HG03460 (cell line): ENCODE measurements around the gene XXYLT1.

Experiments used
- ATAC-seq: cut with Tn5 transposase; IDR thresholded peaks from one replicate; pipeline ENCODE4 v1.9.1; 2021; ENCODE audit not compliant: unreplicated experiment

XXYLT1 gene

DNA sequence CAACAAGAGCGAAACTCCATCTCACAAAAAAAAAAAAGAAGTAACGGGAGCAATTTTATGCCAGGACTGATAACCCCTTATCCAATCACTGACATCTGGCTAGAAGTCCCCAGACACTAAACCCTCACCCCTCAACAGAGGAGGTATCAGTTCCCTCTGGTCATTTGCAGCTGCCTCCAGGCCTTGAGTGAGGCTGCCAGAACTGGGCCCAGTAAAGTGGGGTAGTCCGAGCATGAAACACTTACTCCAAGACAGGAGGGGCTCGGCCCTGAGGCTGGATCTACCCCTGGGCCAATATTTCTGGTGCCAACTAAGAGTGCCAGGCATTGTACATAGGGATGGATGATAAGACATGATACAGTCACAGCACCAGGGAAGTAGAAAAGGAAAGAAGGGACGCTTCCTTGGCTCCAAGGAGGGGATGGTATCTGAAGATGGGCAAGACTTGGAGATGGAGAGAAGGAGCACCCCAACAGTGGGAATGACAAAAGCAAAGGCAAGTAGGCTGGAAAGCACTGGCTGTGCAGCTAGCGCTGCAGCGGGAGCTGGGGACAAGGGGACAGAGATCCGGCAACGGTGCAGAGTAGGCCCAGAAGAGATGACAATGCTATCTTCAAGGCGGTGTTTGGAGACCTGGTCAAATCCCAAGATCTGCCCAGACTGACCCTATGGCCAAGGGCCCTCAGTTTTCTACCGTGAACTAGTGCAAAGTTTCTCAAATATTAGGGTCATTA lies 2.2 kb downstream of the XXYLT1 start:
- no peak for ATAC-seq

DNA sequence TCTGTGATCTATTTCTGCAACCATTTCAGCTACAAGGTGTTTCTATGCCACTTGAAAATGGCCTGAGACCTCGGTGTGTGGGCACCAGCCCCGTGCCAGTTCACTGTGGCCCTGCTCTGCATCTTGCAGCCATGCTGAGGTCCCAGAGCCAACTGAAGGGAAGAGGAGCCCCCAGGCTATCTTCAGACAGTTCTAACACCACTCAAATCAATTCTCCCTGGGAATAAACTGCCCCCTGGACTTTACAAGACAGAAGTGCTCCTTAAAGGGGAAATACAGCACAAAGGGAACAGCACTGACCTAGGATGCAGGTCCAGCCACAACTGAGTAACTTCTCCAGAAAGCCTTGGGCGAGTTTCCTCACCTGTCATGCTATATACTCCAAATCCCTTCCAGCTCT lies 3.9 kb downstream of the XXYLT1 start:
- no peak for ATAC-seq

- ATAC-seq = no peak
These were observed 4.5 kb downstream of the XXYLT1 start for GRCh38 chr3:195266428-195266827.

DNA sequence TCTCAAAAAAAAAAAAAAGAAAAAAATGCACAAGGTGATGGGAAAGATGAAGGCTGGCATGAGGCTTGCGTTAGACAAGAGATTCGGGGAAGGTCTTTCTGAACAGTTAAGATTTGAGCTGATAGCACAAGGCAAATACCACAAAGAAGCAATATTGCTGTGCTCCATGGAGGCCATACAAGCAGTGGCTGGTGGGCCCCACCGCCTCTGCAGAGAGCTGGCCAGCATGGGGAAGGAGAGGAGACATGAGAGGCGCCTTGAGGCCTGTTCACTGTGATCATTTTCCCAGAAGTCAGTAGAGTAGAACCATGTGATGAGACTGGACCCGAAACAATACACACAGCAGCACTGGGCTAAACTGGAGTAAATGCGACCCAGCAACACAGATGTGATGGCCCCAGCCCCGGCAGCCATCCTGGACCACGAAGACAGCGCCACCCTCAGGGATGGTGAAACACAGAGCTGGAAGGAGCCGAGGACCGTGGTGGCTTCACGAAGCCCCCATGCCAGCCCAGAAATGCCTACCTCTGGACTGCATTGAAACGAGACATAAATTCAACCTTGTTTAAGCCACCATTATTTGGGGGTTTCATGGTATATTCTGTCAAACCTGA lies 5.5 kb downstream of the XXYLT1 start:
- ATAC-seq = no peak

DNA sequence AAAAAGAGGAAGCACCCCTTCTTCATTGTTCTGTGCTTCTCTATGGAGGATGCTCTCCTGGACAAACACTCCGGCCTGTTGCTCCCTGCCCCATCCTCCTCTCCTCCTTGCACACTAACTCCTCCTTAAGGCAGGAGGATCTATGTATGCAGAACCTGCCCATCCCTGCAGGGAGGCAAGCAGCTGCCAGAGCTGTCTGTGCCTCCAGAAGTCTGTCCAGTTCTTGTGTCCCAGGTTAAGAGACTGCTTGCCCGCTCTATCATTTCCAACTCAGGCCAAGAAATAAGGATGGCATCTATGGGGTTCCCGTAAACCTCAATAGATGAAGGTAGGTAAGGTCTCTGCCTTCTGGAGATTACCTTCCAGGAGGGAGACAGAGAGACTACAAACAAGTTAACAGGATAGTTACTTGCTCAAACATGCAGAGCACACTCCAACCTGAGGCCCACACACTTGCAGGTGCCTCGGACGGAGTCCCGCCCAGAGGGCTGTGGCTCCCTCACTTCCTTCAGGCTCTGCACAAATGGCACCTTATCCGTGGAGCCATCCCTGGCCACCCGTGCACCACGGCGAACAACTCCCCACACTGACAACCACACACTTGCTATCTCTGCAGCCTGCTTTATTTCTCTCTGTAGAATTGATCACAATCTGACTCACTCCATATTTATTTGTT lies 6.9 kb downstream of the XXYLT1 start:
- ATAC-seq = no peak

GRCh38 chr3:195263193-195263924 lies 7.6 kb downstream of the XXYLT1 start:
- no peak for ATAC-seq

- no peak for ATAC-seq
These were observed 9.0 kb downstream of the XXYLT1 start for GRCh38 chr3:195261925-195262324.

DNA sequence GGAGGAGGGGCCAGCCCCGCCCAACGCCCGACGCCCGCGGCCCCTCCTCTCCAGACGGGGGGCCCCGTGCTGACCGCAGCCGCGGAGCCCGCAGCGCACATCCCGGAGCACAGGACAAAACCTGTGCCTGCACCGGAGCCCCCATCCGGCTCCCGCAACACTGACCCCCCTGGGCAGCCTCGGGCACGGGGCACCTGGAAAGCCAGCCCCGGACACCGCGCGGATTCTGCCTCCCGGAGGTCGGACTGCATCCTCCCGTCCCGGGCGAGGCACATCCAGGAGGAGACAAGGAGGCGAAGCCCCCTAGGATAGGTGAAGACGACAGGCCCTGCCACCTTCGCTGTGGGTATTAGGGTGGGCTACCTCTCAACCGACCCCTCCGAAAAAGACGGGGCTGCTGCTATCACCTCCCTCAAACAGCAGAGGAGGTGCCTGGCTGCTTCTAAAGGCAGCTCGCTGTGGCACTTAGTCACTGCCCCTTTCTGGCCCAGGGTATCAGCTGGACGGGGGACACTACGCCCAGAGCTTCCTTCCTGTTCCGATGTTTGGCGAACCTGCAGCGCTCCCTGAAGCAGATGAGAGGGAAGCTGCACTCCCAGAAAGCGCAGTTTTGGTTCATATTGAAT lies 10.6 kb downstream of the XXYLT1 start:
- peak; percentile 11 for ATAC-seq

DNA sequence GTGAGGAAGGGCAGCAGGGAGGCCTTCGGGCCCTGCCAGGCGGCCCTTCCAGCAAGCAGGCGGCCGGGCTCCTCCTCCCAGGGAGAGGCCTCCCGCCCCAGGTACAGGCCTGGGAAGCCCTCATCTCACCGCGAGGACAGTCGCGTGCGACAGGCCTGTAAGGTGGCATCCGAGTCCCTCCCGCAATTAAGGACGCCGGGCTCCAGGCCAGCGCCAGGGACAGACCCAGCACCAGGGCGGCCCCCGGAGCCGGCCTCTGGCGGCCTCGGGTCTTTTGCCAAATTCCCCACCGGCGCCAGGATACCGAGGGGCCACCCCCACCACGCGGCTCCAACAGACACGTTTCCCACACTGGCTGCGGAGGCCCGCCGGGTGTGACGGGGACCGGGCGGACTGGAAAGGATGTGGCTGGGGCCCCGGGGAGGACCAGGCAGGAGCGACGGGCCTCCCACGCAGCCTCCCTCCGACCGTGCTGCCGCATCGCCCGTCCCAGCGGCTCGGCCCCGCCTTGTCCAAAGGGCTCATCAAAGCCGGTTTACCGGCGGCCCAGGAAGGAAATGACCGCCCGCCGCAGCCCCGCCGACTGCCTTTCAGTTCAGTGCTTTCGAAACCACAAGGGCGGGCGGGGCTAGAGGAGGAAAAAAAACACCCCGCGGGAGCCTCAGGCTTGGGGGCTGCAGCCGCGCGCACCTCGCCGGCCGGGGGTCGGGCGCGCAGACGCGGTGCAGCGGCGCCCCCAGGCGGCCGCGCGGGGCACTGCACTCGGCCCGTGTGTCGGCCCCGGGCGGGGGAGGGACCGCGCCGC lies 11.3 kb downstream of the XXYLT1 start:
- peak; percentile 79 for ATAC-seq

- peak; percentile 4 for ATAC-seq
These were observed 11.8 kb downstream of the XXYLT1 start for GRCh38 chr3:195259154-195259474.

DNA sequence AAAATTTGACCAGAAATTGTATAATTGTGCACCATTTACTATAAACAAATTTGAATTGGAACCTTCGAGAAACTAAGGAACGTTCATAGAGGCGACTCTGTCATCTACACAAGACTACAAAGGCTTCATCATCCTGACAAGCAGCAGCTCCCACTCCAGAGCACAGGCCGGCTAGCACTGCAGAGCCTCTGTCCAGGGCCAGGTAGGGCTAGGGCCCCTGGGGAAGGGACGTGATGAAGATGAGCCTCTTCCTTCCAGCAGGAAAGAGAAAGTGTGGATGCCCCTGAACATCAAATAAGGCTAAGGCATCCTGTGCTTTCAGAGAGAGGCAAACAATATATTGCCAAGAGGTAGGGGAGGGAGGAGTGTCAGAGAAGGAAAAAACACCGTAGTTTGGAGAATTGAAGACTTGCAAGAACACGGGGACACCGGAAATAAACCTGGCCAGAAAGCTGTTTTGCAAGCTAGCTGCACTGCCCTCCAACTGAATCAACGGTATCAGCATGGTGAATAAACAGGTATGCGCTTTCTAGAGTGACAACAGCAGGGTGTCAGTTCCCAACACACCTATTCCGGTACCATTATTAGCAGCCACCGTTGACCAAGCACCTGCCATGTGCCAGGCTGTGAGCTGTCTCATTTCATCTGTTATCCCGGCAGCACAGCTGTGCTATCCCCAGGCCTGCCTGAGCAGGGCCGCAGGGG lies 12.4 kb downstream of the XXYLT1 start:
- ATAC-seq = no peak

DNA sequence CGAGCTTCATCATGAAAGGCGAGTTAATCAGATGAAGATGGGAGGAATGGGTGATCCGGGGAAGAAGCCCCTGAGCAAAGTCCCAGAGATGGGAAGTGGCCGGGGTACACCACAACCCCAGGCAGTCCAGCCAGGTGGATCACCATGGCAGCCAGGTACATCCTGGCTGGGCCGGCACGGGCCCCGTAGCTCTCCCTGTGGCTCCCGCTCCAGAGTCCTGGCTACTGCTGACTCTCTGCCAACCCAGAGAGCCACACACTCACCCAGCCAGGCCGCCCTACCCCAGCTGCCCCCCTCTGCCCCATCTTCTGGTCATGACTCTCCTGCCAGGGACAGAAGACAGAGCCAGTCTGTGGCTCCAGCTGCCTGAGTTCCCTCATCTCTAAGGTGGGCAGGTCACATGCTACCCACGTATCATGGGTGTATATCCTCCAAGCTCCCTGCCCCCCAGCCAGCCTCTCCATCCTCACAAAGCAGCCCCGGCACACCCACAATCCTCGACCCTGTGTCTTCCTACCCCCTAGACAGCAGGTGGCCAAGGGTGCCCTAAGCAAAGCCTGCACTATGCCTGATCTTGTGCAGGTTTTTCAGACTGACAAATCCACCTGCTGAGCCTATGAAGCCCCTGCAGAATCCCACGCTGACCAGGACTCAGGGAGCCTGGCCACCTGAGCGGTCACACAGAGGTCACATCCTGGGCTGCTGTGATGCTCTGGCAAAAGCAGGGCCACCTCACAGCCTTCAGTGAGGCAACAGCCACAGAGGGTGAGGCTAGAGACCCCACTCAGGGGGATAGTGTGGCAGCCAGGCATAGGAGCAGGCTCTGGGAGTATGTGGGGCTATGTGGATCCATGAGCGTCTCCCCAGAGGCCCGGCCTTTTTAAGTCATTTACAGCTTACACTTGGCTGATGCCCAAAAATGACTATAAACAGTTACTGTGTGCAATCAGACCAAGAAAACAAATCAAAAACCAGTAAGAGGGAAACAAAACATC lies 13.2 kb downstream of the XXYLT1 start:
- ATAC-seq = no peak

- ATAC-seq = no peak
These were observed 14.1 kb downstream of the XXYLT1 start for GRCh38 chr3:195256639-195257453.

DNA sequence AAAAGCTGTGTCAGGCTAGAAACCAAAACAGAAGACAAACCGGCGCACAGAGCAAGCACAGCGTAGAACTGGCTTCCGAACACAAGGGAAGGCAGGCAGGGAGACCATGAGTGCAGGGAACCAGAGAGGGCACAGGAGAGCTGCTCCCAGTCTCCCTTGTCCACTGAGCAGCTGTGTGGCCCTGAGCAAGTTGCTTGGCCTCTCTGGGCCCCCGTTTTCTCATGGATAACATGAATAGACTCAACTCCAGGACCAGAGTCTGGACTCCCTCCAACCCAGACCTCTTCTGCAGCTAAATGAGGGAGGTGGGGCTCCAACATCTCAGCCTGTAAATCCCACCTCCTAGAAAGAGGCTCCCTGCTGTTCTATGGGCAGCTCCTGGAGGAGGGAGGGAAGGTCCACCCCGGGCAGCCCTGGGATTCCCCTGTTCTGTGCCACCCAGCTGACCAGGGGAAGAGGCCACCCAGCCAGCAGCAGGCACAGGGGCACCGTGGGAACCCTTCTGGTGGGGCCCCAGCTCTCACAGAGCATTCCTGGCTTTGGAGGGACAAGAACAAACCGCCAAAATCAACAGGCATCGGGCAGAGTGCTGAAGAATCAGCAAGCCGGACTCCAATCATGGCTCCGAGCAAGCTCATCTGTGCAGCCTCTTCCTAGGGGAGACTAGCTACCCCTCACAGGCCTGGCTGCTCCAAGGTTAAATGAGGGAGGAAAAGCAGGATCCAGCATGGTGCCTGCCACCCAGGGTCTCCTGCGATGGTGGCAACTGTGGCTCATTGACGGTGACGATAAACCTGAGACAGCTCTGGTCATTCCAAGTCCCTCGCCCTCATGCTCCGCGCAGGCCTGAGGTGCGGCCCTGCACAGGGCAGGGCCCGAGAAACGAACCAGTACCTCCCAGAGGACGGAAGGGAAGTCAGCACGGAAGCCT lies 15.1 kb downstream of the XXYLT1 start:
- no peak for ATAC-seq

DNA sequence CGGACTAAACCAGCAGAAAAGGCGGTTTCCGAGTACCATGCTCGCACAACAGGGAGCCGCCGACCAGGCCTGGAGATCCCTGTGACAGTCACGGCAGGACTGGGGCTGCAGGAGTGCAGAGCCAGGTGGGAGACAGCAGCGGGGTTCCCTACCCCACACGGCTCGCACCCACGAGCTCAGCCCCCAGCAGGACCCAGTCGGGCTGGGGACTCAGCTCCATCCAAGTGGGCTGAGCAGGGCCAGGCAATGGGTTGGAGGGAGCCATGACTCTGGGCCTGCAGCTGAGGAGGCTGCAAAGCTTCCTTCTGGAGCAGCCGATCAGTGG lies 15.8 kb downstream of the XXYLT1 start:
- ATAC-seq = no peak

DNA sequence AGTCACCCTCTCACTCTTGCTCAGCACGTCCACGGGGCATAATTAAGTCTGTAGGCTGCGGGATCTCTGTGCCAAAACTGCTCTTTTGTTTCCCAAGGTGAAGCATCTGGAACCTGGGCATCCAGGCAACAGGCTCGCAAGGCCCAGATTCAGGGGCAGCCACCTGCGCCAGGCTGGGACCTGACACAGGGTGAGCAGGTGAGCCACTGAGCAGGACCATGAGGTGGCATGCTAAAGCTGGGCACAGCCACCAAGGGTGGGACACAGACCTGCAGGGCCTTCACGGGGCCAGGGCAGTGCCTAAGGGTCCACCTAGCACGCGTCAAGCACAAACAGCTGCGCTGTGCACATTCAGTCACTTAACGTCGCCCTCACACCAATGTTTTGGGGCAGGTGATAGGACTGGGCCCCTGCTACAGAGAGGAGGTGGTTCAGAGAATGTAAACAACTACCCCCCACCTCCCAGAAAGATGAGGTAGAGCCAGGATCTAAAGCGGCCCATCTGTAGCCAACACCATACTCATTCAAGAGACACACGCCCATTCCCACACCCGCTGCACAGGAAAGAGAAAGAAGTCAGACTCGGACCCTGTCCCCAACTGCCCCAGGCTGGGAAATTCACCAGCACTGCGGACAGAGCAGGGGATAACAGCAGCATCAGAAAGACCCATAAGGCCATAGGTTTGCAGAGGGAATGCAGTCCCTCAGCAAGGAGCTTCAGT lies 16.3 kb downstream of the XXYLT1 start:
- ATAC-seq = no peak
